GM21447 (cell line): ENCODE data around the gene CHEK2.
"Not testable (repeated sequence)": the region's sequence is repeated elsewhere in the genome, so short reads cannot be mapped to it uniquely, and the experiment has no call there.

ENCODE experiments used
- ATAC-seq: cut with Tn5 transposase; IDR thresholded peaks from one replicate; pipeline ENCODE4 v1.9.1; 2021; ENCODE audit not compliant: unreplicated experiment

CHEK2 gene

GRCh38 chr22:28742562-28742962 lies 942 bp upstream of the CHEK2 start:
- no peak for ATAC-seq

- ATAC-seq: no peak
Observed at GRCh38 chr22:28741200-28741784, 328 bp downstream of the CHEK2 start.

- not testable (repeated sequence) for ATAC-seq
Observed at GRCh38 chr22:28738876-28739275, 2.7 kb downstream of the CHEK2 start.

GRCh38 chr22:28737701-28738100 lies 3.9 kb downstream of the CHEK2 start:
- no peak for ATAC-seq

GRCh38 chr22:28736301-28737155 lies 5.1 kb downstream of the CHEK2 start:
- ATAC-seq: no peak

GRCh38 chr22:28734393-28734792 lies 7.2 kb downstream of the CHEK2 start:
- no peak for ATAC-seq

GRCh38 chr22:28730179-28730578 lies 11.4 kb downstream of the CHEK2 start:
- no peak for ATAC-seq

- ATAC-seq: no peak
Observed at GRCh38 chr22:28728621-28729313, 12.9 kb downstream of the CHEK2 start.

GRCh38 chr22:28728002-28728401 lies 13.6 kb downstream of the CHEK2 start:
- no peak for ATAC-seq

GRCh38 chr22:28718044-28718443 lies 23.6 kb downstream of the CHEK2 start:
- no peak for ATAC-seq

- ATAC-seq: no peak
Observed at GRCh38 chr22:28716686-28717085, 24.9 kb downstream of the CHEK2 start.

- no peak for ATAC-seq
Observed at GRCh38 chr22:28715611-28716010, 26.0 kb downstream of the CHEK2 start.

- ATAC-seq: no peak
Observed at GRCh38 chr22:28714043-28714628, 27.5 kb downstream of the CHEK2 start.

- ATAC-seq: no peak
Observed at GRCh38 chr22:28711820-28712777, 29.5 kb downstream of the CHEK2 start.

GRCh38 chr22:28711341-28711740 lies 30.3 kb downstream of the CHEK2 start:
- ATAC-seq: no peak

- no peak for ATAC-seq
Observed at GRCh38 chr22:28710576-28711191, 30.9 kb downstream of the CHEK2 start.

- ATAC-seq: no peak
Observed at GRCh38 chr22:28710107-28710506, 31.5 kb downstream of the CHEK2 start.

GRCh38 chr22:28706845-28707244 lies 34.8 kb downstream of the CHEK2 start:
- no peak for ATAC-seq

GRCh38 chr22:28703436-28703835 lies 38.2 kb downstream of the CHEK2 start:
- ATAC-seq: no peak

GRCh38 chr22:28702891-28703290 lies 38.7 kb downstream of the CHEK2 start:
- ATAC-seq: no peak
